A549 (cell line): ENCODE results near the gene EID1.

Source experiments
- CEBPB ChIP-seq, 2 experiments: fragments of >200 bp in 1 of 2; sonication (Bioruptor Twin) in 1 of 2; formaldehyde crosslinking in 1 of 2; IDR thresholded peaks; 2 replicates each; pipeline ENCODE4 v1.6.1; 2012 to 2016
- CTCF ChIP-seq: fragments of >200 bp; sonication (Bioruptor Twin); formaldehyde crosslinking; IDR thresholded peaks from 3 replicates; pipeline ENCODE4 v1.5.1; 2016
- ELK1 ChIP-seq: fragments of 150-350 bp; IDR thresholded peaks from 2 replicates; pipeline ENCODE4 v1.6.1; 2014; ENCODE audit warnings: low read depth, mild to moderate bottlenecking, low read length
- JUN ChIP-seq, 2 experiments: fragments of >200 bp; sonication (Bioruptor Twin); formaldehyde crosslinking; IDR thresholded peaks; 2 replicates in 1 of 2; 3 replicates in 1 of 2; pipeline ENCODE4 v1.6.1; 2016 to 2017
- POLR2A ChIP-seq: IDR thresholded peaks from 2 replicates; pipeline ENCODE4 v1.6.1; 2012; ENCODE audit warnings: mild to moderate bottlenecking, low read length
- POLR2AphosphoS2 ChIP-seq: conservative IDR thresholded peaks from 2 replicates; pipeline ENCODE4 v1.6.1; 2012; ENCODE audit warnings: low read length, improper control_type of control experiment, inconsistent platforms
- REST ChIP-seq: fragments of 200-600 bp; sonication (generic); IDR thresholded peaks from 2 replicates; pipeline ENCODE4 v1.6.1; 2016; ENCODE audit warnings: antibody characterized with exemption, mild to moderate bottlenecking, moderate library complexity
- RFX5 ChIP-seq: fragments of 450-650 bp; IDR thresholded peaks from 2 replicates; pipeline ENCODE4 v1.7.1; 2014; ENCODE audit warnings: antibody characterized with exemption, mild to moderate bottlenecking, moderate library complexity
- SMC3 ChIP-seq: fragments of >200 bp; sonication (Bioruptor Twin); formaldehyde crosslinking; IDR thresholded peaks from 3 replicates; pipeline ENCODE4 v1.6.1; 2018; ENCODE audit warnings: inconsistent platforms
- ZC3H11A ChIP-seq: fragments of 450-650 bp; IDR thresholded peaks from 2 replicates; pipeline ENCODE4 v1.6.1; 2014; ENCODE audit warnings: antibody characterized with exemption, mild to moderate bottlenecking

GRCh38 chr15:48888836-48889235 lies 10.9 kb downstream of the EID1 start:
- TF ChIP-seq CEBPB (IDR thresholded peaks at IDR 0.05) (no peak), CTCF (no peak), SMC3 (no peak), RFX5 (no peak), REST (no peak), POLR2A (no peak), ELK1 (no peak), POLR2AphosphoS2 (no peak), JUN (IDR thresholded peaks at IDR 0.05) (no peak), ZC3H11A (no peak)
